K562 (cell line): ENCODE results near the gene HAVCR1. TPM values are rescaled to one million over a fixed set of nuclear protein-coding genes. Genes with fewer than 3 reads are reported as not detected.

ENCODE experiments used
- ATF1 ChIP-seq, 2 experiments: fragments of 450-650 bp in 1 of 2; IDR thresholded peaks; 2 replicates each; pipeline ENCODE4 v1.6.1; 2016; ENCODE audit warnings: missing compliant biosample characterization in 1 of 2, missing genetic modification characterization in 1 of 2
- CTCFL ChIP-seq: IDR thresholded peaks from 2 replicates; pipeline ENCODE4 v1.6.1; 2011; ENCODE audit warnings: borderline replicate concordance, low read depth, mild to moderate bottlenecking, moderate library complexity, low read length; ENCODE audit not compliant: insufficient read depth, poor library complexity, severe bottlenecking
- PATZ1 ChIP-seq: fragments of 250-450 bp; sonication (Bioruptor Pico); IDR thresholded peaks from 2 replicates; pipeline ENCODE4 v1.5.0; 2020; ENCODE audit warnings: mild to moderate bottlenecking, borderline replicate concordance
- PREB ChIP-seq: sonication (generic); formaldehyde crosslinking; IDR thresholded peaks from 2 replicates; pipeline ENCODE4 v1.8.1; 2023; ENCODE audit warnings: mild to moderate bottlenecking, missing genetic modification reagents
- ZNF512 ChIP-seq: IDR thresholded peaks from 2 replicates; pipeline ENCODE4 v1.6.1; 2016; ENCODE audit warnings: missing genetic modification characterization, missing compliant biosample characterization
- ZNF644 ChIP-seq: fragments of 200-800 bp; sonication (Bioruptor generic); IDR thresholded peaks from 2 replicates; pipeline ENCODE4 v1.6.1; 2016; ENCODE audit warnings: low read depth, missing genetic modification characterization, missing compliant biosample characterization
- polyA plus RNA-seq, 8 experiments: library from polyadenylated mRNA; depleted of rRNA in 4 of 8; stranded (reverse) in 5 of 8; unstranded in 3 of 8; fragments of >200 nt; fragmentation: Nextera tagmentation in 2 of 8; fragmentation: Illumina TruSeq in 1 of 8; extraction: Ambion mirVana in 2 of 8; extraction: Trizol in 1 of 8; gene quantifications; 2 replicates each; pipeline versions ENCODE4 v1.2.1 to v1.2.3, GENCODE V29; 2011 to 2014; ENCODE audit warnings: inconsistent platforms in 1 of 8, missing spikeins in 1 of 8
- total RNA-seq, 7 experiments: library from RNA; depleted of rRNA in 6 of 7; stranded (reverse); fragments of >200 nt in 6 of 7; fragmentation: Illumina TruSeq in 2 of 7; extraction: Trizol in 2 of 7; gene quantifications; 2 replicates each; pipeline versions ENCODE4 v1.2.1 to v1.2.3, GENCODE V29; 2011 to 2021; ENCODE audit warnings: low replicate concordance in 1 of 7

Gene HAVCR1
- total and polyA plus RNA-seq, 9 of the 15 experiments (the other 6 are each of a cell fraction or from before 2014, with no cell fraction given) = 0.04 TPM; not detected in 8

GRCh38 chr5:157059093-157059539, at the start of gene HAVCR1 (continued):
- TF ChIP-seq ZNF512 = no peak
- no peak for TF ChIP-seq PATZ1 (CRISPR knock-in tag)
- TF ChIP-seq ZNF644 = no peak
- no peak for TF ChIP-seq CTCFL
- TF ChIP-seq PREB (CRISPR knock-in tag) = no peak
- no peak for TF ChIP-seq ATF1 (CRISPR knock-in tag; IDR thresholded peaks at IDR 0.05)
- no peak for TF ChIP-seq ATF1 (tag; IDR thresholded peaks at IDR 0.05)
- TF ChIP-seq, all 486 proteins: peak for 0
